Endothelial cell of umbilical vein (primary cell): Measurements from ENCODE around the gene PPP1R13L. TPM values are rescaled to one million over a fixed set of nuclear protein-coding genes. Genes with fewer than 3 reads are reported as not detected.

Source experiments
- BruUV-seq: library from RNA; stranded (reverse); fragments of 400-500 nt; replicated peaks from 2 replicates; lab custom pipeline; 2021; lab: Mats Ljungman, UMichigan
- CTCF ChIA-PET: fragments of 300-600, 350-600 bp; sonication (Branson Sonifier 250); formaldehyde crosslinking; loops from one replicate; lab custom pipeline; 2021; ENCODE audit warnings: antibody characterized with exemption, inconsistent platforms; lab: Charles Lee
- POLR2A ChIA-PET: fragments of 300-600, 350-600 bp; sonication (Branson Sonifier 250); formaldehyde crosslinking; loops from one replicate; lab custom pipeline; 2021; ENCODE audit warnings: antibody characterized with exemption, inconsistent platforms; lab: Charles Lee
- DNase-seq: peaks from one replicate; pipeline ENCODE4 v3.0.0-alpha.2; 2011; ENCODE audit warnings: low read depth, low spot score
- FAIRE-seq: peaks from 2 replicates; lab custom pipeline; 2011; peaks lifted over from hg19 to GRCh38; lab: Jason Lieb, UNC
- H2AFZ ChIP-seq: 2 replicates; pipeline ENCODE4 v1.6.0; 2012; ENCODE audit warnings: low read depth, low read length, control low read depth, inconsistent platforms
- H3K27ac ChIP-seq: 2 replicates; pipeline ENCODE4 v1.5.1; 2011; ENCODE audit warnings: low read depth, mild to moderate bottlenecking, control low read depth, low read length, moderate library complexity; ENCODE audit not compliant: insufficient read depth
- H3K27me3 ChIP-seq, 2 experiments: 2 replicates each; pipeline versions ENCODE4 v1.6.0 to v1.6.1; 2011; ENCODE audit warnings: low read length in 2 of 2, mixed read lengths in 1 of 2; ENCODE audit not compliant: control insufficient read depth in 2 of 2, insufficient read depth in 2 of 2
- H3K36me3 ChIP-seq, 2 experiments: 2 replicates in 1 of 2; 3 replicates in 1 of 2; pipeline ENCODE4 v1.5.1; 2011; ENCODE audit warnings: low read length in 2 of 2, mild to moderate bottlenecking in 1 of 2, moderate library complexity in 1 of 2; ENCODE audit not compliant: control insufficient read depth in 2 of 2, insufficient read depth in 2 of 2; ENCODE audit errors: extremely low read depth in 1 of 2
- H3K4me1 ChIP-seq: 3 replicates; pipeline ENCODE4 v1.5.1; 2011; ENCODE audit warnings: mild to moderate bottlenecking, low read length; ENCODE audit not compliant: control insufficient read depth, insufficient read depth; ENCODE audit errors: extremely low read depth
- H3K4me2 ChIP-seq: 2 replicates; pipeline ENCODE4 v1.6.1; 2011; ENCODE audit warnings: low read length, control low read depth, mixed read lengths; ENCODE audit not compliant: insufficient read depth
- H3K4me3 ChIP-seq, 3 experiments: fragments of 200-600 bp in 1 of 3; sonication (generic), shearing (Covaris generic) in 1 of 3; replicated peaks in 1 of 3; 2 replicates each; pipeline ENCODE4 v1.5.1; 2011 to 2016; ENCODE audit warnings: control low read depth in 3 of 3, low read length in 3 of 3, mild to moderate bottlenecking in 2 of 3, inconsistent platforms in 1 of 3, low read depth in 1 of 3, moderate library complexity in 1 of 3; ENCODE audit not compliant: insufficient read depth in 1 of 3
- H3K79me2 ChIP-seq: 2 replicates; pipeline ENCODE4 v1.6.0; 2012; ENCODE audit warnings: low read length, inconsistent platforms; ENCODE audit not compliant: control insufficient read depth, insufficient read depth
- H3K9ac ChIP-seq: replicated peaks from 2 replicates; pipeline ENCODE3; 2011; ENCODE audit warnings: low read length, control low read depth; ENCODE audit not compliant: insufficient read depth; ENCODE audit errors: extremely low read depth
- H3K9me1 ChIP-seq: replicated peaks from 3 replicates; pipeline ENCODE4 v1.6.0; 2011; ENCODE audit warnings: mild to moderate bottlenecking, low read length; ENCODE audit not compliant: control insufficient read depth, insufficient read depth; ENCODE audit errors: extremely low read depth
- H3K9me3 ChIP-seq: replicated peaks from 2 replicates; pipeline ENCODE4 v1.5.1; 2012; ENCODE audit warnings: low read length, inconsistent platforms; ENCODE audit not compliant: control insufficient read depth, insufficient read depth
- H4K20me1 ChIP-seq: replicated peaks from 2 replicates; pipeline ENCODE3; 2011; ENCODE audit warnings: mild to moderate bottlenecking, low read length; ENCODE audit not compliant: control insufficient read depth, insufficient read depth; ENCODE audit errors: extremely low read depth
- EZH2 ChIP-seq: IDR thresholded peaks from 2 replicates; pipeline ENCODE4 v1.6.1; 2012; ENCODE audit warnings: borderline replicate concordance, low read depth, mild to moderate bottlenecking, moderate library complexity, low read length, inconsistent platforms; ENCODE audit not compliant: severe bottlenecking
- FOS ChIP-seq: IDR thresholded peaks from 2 replicates; pipeline ENCODE4 v1.6.1; 2011; ENCODE audit warnings: mild to moderate bottlenecking, low read length, moderate library complexity, borderline replicate concordance; ENCODE audit not compliant: insufficient read depth
- GATA2 ChIP-seq: IDR thresholded peaks from 2 replicates; pipeline ENCODE4 v1.7.0; 2011; ENCODE audit warnings: low read depth, mild to moderate bottlenecking, moderate library complexity, mixed read lengths, low read length; ENCODE audit not compliant: insufficient read length, insufficient read depth
- JUN ChIP-seq: IDR thresholded peaks from 2 replicates; pipeline ENCODE4 v1.6.1; 2011; ENCODE audit warnings: borderline replicate concordance, low read depth; ENCODE audit not compliant: insufficient read length, insufficient read depth
- MAX ChIP-seq: IDR thresholded peaks from 2 replicates; pipeline ENCODE4 v1.6.1; 2011; ENCODE audit not compliant: insufficient read depth, insufficient read length
- MYC ChIP-seq: IDR thresholded peaks from one replicate; pipeline ENCODE4 v1.6.1; 2011; ENCODE audit warnings: mild to moderate bottlenecking, low read depth, low read length
- POLR2A ChIP-seq: IDR thresholded peaks from 2 replicates; pipeline ENCODE4 v1.6.1; 2012; ENCODE audit warnings: low read depth, mild to moderate bottlenecking, control low read depth, low read length
- POLR2AphosphoS5 ChIP-seq: IDR thresholded peaks from 2 replicates; pipeline ENCODE4 v1.6.1; 2012; ENCODE audit warnings: low read depth, mild to moderate bottlenecking, control low read depth, low read length, moderate library complexity; ENCODE audit not compliant: insufficient read depth
- dilution Hi-C: fragments of 300-500 bp; cut with MboI; formaldehyde crosslinking; loops from one replicate; pipeline ENCODE4 v1.15.0; 2019; ENCODE audit warnings: low sequenced_read_pairs; ENCODE audit not compliant: extremely low pct_ligation_motif_present
- intact Hi-C: fragments of 100-400 bp; cut with micrococcal nuclease; formaldehyde crosslinking; loops from one replicate; pipeline ENCODE4 v1.10.0; 2022
- polyA plus RNA-seq, 4 experiments: library from polyadenylated mRNA; depleted of rRNA in 3 of 4; stranded (reverse) in 3 of 4; unstranded in 1 of 4; fragments of >200 nt; gene quantifications; 2 replicates each; pipeline versions ENCODE4 v1.2.1 to v1.2.3, GENCODE V29; 2011 to 2012; ENCODE audit warnings: missing spikeins in 1 of 4
- total RNA-seq: library from RNA; stranded (reverse); gene quantifications from 2 replicates; pipeline ENCODE4 v1.2.3, GENCODE V29; 2021
- TF ChIP-seq, protein P1 (sequence below), 2 donors: IDR thresholded peaks; 1 replicate in 1 of 2; 2 replicates in 1 of 2; pipeline ENCODE4 v1.5.1; 2011; ENCODE audit warnings: low read length in 2 of 2, mild to moderate bottlenecking in 2 of 2, moderate library complexity in 2 of 2, control low read depth in 1 of 2, inconsistent platforms in 1 of 2, low read depth in 1 of 2; ENCODE audit not compliant: insufficient read depth in 1 of 2; ENCODE audit errors: extremely low read depth in 1 of 2

PPP1R13L gene
- total and polyA plus RNA-seq, 2 donors (not counting 3 experiments of a cell fraction or from before 2014, with no cell fraction given) = 28.5 to 77.4 TPM

DNA sequence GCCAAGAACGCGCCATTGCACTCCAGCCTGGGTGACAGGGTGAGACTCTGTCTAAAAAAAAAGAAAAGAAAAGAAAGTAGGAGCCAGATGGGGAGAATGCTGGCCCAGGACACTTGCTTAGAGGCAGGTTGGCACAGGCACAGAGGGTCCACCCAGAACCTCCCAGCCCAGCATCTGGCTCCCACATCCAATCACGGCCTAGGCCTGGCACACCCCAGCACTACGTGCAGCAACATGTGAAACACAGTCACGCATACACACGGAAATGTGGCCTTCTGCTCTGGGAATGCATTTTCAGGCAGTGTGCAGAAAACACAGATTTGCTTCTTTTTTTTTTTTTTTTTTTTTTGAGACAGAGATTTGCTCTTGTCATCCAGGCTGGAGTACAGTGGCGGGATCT is 42.1 kb upstream of the PPP1R13L start:
- Histone ChIP-seq H3K9me3 (no peaks in the 10 kb centered on the region), H2AFZ (no peak overlapping the region), H3K27ac (no peak overlapping the region), H3K4me2 (no peak overlapping the region), H3K4me3 (no peak overlapping the region), H3K9ac (no peak overlapping the region), H3K4me1 (peaks cover 37% of the 10 kb centered on the region), H3K79me2 (no peaks in the 10 kb centered on the region), H3K27me3 (no peaks in the 10 kb centered on the region), H3K9me1 (no peaks in the 10 kb centered on the region), H4K20me1 (no peaks in the 10 kb centered on the region), H3K36me3 (no peaks in the 10 kb centered on the region)
- DNase-seq = no peak
- intact Hi-C loops (no loop called here), dilution Hi-C loops (no loop called here)
- TF ChIP-seq EZH2 (no peak), MYC (no peak), FOS (no peak), POLR2AphosphoS5 (no peak), MAX (no peak), GATA2 (no peak), JUN (no peak), POLR2A (no peak)
- TF ChIP-seq, protein P1, sequence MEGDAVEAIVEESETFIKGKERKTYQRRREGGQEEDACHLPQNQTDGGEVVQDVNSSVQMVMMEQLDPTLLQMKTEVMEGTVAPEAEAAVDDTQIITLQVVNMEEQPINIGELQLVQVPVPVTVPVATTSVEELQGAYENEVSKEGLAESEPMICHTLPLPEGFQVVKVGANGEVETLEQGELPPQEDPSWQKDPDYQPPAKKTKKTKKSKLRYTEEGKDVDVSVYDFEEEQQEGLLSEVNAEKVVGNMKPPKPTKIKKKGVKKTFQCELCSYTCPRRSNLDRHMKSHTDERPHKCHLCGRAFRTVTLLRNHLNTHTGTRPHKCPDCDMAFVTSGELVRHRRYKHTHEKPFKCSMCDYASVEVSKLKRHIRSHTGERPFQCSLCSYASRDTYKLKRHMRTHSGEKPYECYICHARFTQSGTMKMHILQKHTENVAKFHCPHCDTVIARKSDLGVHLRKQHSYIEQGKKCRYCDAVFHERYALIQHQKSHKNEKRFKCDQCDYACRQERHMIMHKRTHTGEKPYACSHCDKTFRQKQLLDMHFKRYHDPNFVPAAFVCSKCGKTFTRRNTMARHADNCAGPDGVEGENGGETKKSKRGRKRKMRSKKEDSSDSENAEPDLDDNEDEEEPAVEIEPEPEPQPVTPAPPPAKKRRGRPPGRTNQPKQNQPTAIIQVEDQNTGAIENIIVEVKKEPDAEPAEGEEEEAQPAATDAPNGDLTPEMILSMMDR (IDR thresholded peaks at IDR 0.05; ENCODE audit: extremely low read depth in 1 of 2, insufficient read depth in 1 of 2, low read depth in 1 of 2, low read length in 2 of 2) = no peak
- no peak for FAIRE-seq
- CTCF ChIA-PET = interaction anchor here (1.4 to 2.2 kb wide), 3 partner anchors 21 to 39 kb away, joined by 5 to 11 read pairs (median 5); partner anchors contain the start of gene FOSB
- POLR2A ChIA-PET = no interaction called here
- no TSS peak for BruUV-seq
